Esophagus squamous epithelium (tissue), 5 donors: Measurements from ENCODE around the gene TMEM87B. TPM values are rescaled to one million over a fixed set of nuclear protein-coding genes. Genes with fewer than 3 reads are reported as not detected.

Experiments used
- DNase-seq: peaks from one replicate; lab custom pipeline; 2025; lab: John Stamatoyannopoulos, UW
- H3K27ac ChIP-seq, 4 donors: fragments of 200-600 bp; sonication (generic); one replicate each; pipeline ENCODE4 v1.5.1; 2016 to 2019; ENCODE audit warnings: mild to moderate bottlenecking in 1 of 4
- H3K27me3 ChIP-seq, 4 donors: fragments of 200-600 bp; sonication (generic); 1 replicate in 3 of 4; 2 replicates in 1 of 4; pipeline versions ENCODE4 v1.5.1 to v1.6.0; 2017 to 2021; ENCODE audit warnings: antibody characterized with exemption in 1 of 4
- H3K36me3 ChIP-seq, 3 donors: fragments of 200-600 bp; sonication (generic); one replicate each; pipeline ENCODE4 v1.5.1; 2016 to 2019
- H3K4me1 ChIP-seq, 3 donors: fragments of 200-600 bp; sonication (generic); one replicate each; pipeline ENCODE4 v1.5.1; 2017 to 2019
- H3K4me3 ChIP-seq, 4 donors: fragments of 200-600 bp; sonication (generic); 1 replicate in 3 of 4; 2 replicates in 1 of 4; pipeline ENCODE4 v1.5.1; 2016 to 2019; ENCODE audit warnings: mild to moderate bottlenecking in 2 of 4, moderate library complexity in 1 of 4
- H3K9me3 ChIP-seq, 3 donors: fragments of 200-600 bp; sonication (generic); one replicate each; pipeline ENCODE4 v1.5.1; 2016 to 2019
- POLR2A ChIP-seq, 4 donors: fragments of 450-650 bp; IDR thresholded peaks; one replicate each; pipeline ENCODE4 v1.6.1; 2017; ENCODE audit warnings: antibody characterized with exemption in 4 of 4, mild to moderate bottlenecking in 4 of 4, moderate library complexity in 3 of 4
- WGBS, 2 donors: methylation state at CpG; one replicate each; pipeline ENCODE4 v1.1.5; 2018; 5-methylcytosine and 5-hydroxymethylcytosine counted together
- intact Hi-C: fragments of 100-400 bp; cut with DNase I; formaldehyde crosslinking; loops from one replicate; pipeline ENCODE4 v1.15.0; 2022
- total RNA-seq, 4 donors: library from RNA; depleted of rRNA; stranded (reverse); fragments of >200 nt; gene quantifications; one replicate each; pipeline ENCODE4 v1.1.0, GENCODE V29; 2016
- TF ChIP-seq, protein P1 (sequence below), 6 experiments: fragments of 450-650 bp in 4 of 6; fragments of 200-600 bp in 2 of 6; sonication (generic) in 2 of 6; IDR thresholded peaks; one replicate each; pipeline ENCODE4 v1.5.1; 2016 to 2019; ENCODE audit warnings: antibody characterized with exemption in 6 of 6, mild to moderate bottlenecking in 4 of 6, moderate library complexity in 4 of 6
- donor health status: DM: yes; HTN: yes; CAD: no.

The TMEM87B gene
- total RNA-seq, 4 donors from 2014 or later, result 17.7 to 30.0 (median 23.6) TPM

DNA sequence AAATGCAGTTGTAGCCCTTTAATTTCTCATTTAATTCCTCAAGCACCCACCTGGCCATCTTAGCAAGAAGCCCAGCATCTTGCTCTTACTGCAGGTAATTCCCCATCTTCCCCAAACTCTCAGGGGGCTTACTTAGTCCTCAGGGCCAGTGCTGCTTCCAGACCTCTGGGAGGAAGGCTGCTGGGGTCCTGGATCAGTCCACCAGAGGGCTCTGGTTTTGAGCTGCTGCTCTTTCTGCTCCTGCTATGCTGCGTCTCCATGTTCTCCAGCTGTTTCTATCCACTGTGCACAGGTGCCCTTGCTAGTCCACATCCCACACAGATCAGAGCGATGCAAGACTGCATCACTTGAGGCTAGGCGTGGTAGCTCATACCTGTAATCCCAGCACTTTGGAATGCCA is 34.5 kb upstream of the TMEM87B start:
- intact Hi-C loops, result no loop called here
- 75 to 81% methylated on average over 3 of the region's 3 CpGs for WGBS, 2 donors
- H3K4me3 ChIP-seq, result no peak overlapping the region
- TF ChIP-seq, protein P1, sequence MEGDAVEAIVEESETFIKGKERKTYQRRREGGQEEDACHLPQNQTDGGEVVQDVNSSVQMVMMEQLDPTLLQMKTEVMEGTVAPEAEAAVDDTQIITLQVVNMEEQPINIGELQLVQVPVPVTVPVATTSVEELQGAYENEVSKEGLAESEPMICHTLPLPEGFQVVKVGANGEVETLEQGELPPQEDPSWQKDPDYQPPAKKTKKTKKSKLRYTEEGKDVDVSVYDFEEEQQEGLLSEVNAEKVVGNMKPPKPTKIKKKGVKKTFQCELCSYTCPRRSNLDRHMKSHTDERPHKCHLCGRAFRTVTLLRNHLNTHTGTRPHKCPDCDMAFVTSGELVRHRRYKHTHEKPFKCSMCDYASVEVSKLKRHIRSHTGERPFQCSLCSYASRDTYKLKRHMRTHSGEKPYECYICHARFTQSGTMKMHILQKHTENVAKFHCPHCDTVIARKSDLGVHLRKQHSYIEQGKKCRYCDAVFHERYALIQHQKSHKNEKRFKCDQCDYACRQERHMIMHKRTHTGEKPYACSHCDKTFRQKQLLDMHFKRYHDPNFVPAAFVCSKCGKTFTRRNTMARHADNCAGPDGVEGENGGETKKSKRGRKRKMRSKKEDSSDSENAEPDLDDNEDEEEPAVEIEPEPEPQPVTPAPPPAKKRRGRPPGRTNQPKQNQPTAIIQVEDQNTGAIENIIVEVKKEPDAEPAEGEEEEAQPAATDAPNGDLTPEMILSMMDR (IDR thresholded peaks at IDR 0.05), result no peak
- TF ChIP-seq POLR2A (IDR thresholded peaks at IDR 0.05), result no peak
- DNase-seq, result no peak
- no peaks in the 10 kb centered on the region for H3K9me3 ChIP-seq
- no peak overlapping the region for H3K27ac ChIP-seq
- H3K4me1 ChIP-seq, result no peaks in the 10 kb centered on the region
- H3K27me3 ChIP-seq, result no peaks in the 10 kb centered on the region
- peaks cover 0 to 17% (median 0%) of the 10 kb centered on the region in 3 donors for H3K36me3 ChIP-seq

DNA sequence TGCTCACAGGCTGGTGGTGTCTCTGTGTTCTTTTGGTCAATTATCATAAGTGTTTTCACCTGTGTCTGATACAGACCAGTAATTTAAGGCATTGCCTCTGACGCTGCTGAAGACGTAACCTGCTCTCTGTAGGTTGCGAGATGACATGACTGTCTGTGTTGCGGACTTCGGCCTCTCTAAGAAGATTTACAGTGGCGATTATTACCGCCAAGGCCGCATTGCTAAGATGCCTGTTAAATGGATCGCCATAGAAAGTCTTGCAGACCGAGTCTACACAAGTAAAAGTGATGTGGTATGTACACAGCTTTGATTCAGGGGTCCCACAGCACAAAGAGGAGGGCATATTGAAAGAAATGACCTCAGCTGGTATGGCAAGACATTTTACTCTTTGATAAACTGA is 33.8 kb upstream of the TMEM87B start:
- no peak for TF ChIP-seq POLR2A (IDR thresholded peaks at IDR 0.05)
- TF ChIP-seq, protein P1 (IDR thresholded peaks at IDR 0.05), result no peak
- no peaks in the 10 kb centered on the region for H3K27me3 ChIP-seq
- no peak for DNase-seq
- H3K4me1 ChIP-seq, result no peaks in the 10 kb centered on the region
- H3K4me3 ChIP-seq, result no peak overlapping the region
- no peaks in the 10 kb centered on the region for H3K9me3 ChIP-seq
- peaks cover 0 to 17% (median 0%) of the 10 kb centered on the region in 3 donors for H3K36me3 ChIP-seq
- 89 to 94% methylated on average over 10 of the region's 10 CpGs for WGBS, 2 donors
- H3K27ac ChIP-seq, result no peak overlapping the region
- intact Hi-C loops, result no loop called here

DNA sequence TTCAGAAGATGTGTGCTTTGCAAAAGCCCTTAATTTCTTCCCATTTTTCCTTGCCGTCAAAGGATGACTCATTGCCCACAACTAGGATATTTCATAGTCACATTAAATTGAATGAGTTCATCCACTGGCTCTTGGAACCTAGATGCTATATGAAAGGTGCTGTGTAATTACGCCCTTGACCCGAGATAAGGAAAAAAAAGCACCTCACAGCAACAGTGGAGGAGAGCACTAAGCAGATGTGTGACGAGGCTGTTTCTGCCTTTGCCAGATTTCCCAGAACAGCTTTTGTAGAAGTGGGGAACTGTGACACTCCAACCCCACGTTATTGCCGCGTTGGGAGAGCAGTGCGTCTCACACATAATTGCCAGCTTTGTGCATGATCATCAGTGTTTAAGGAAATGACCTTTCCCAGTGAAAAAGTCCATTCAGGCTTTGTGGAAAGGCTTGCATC is 33.3 kb upstream of the TMEM87B start:
- 83 to 89% methylated on average over 7 to 8 of the region's 8 CpGs for WGBS, 2 donors
- DNase-seq, result no peak

DNA sequence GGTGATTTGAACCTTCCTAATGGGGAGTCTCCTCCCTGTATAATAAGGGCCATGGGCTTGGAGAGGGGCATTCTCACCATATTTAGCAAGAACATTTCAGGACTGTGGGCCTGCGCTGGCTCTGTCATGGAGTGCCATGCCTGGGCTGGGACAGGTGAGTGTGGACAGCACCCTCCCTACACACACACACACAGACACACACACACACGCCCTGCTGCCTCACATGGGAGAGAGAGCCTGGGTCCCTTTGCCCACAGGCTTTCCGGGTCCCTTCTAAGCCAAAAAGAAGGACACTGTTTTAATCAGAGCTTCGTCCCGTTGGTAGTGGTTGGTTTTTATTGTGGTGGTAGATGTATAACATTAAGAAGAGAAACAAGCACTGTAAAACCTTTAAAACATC is 31.4 kb upstream of the TMEM87B start:
- Histone ChIP-seq H3K36me3 (peaks cover 0 to 17% (median 0%) of the 10 kb centered on the region in 3 donors), H3K4me1 (no peaks in the 10 kb centered on the region), H3K27me3 (no peaks in the 10 kb centered on the region), H3K4me3 (no peak overlapping the region), H3K9me3 (no peaks in the 10 kb centered on the region), H3K27ac (no peak overlapping the region)
- TF ChIP-seq, protein P1 (IDR thresholded peaks at IDR 0.05), result no peak
- TF ChIP-seq POLR2A (IDR thresholded peaks at IDR 0.05), result no peak
- 93 to 97% methylated on average over 4 to 5 of the region's 5 CpGs for WGBS, 2 donors
- intact Hi-C loops, result no loop called here
- DNase-seq, result no peak

More for the DNA sequence above, 33.3 kb upstream of the TMEM87B start:
- intact Hi-C loops, result no loop called here
- Histone ChIP-seq H3K27me3 (no peaks in the 10 kb centered on the region), H3K36me3 (peaks cover 0 to 17% (median 0%) of the 10 kb centered on the region in 3 donors), H3K4me1 (no peaks in the 10 kb centered on the region), H3K4me3 (no peak overlapping the region), H3K27ac (no peak overlapping the region), H3K9me3 (no peaks in the 10 kb centered on the region)
- no peak for TF ChIP-seq POLR2A (IDR thresholded peaks at IDR 0.05)
- TF ChIP-seq, protein P1 (IDR thresholded peaks at IDR 0.05), result no peak

DNA sequence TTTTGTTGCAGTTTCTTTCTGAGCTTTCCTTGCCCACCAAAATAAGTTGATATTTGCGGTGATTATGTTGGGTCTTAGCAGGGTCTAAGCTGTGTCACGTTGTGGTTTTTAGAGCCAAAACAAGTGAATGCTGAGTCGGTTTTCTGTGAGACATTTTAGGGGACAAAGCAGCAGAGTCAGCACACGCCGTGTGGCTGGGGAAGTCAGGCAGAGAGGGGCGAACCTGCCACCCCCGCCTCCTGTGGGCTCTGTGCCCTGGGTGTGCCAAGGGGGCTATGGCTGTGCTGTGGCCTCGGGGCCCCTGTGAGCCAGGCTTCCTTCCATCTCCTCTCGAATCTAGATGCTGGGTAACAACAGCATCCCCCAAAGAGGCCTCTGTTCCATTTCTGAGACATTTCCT is 30.8 kb upstream of the TMEM87B start:
- 70 to 76% methylated on average over 9 of the region's 9 CpGs for WGBS, 2 donors
- no peak overlapping the region for H3K27ac ChIP-seq
- no peak for TF ChIP-seq POLR2A (IDR thresholded peaks at IDR 0.05)
- TF ChIP-seq, protein P1 (IDR thresholded peaks at IDR 0.05), result no peak
- H3K4me1 ChIP-seq, result no peaks in the 10 kb centered on the region
- H3K4me3 ChIP-seq, result no peak overlapping the region
- H3K27me3 ChIP-seq, result no peaks in the 10 kb centered on the region
- no peaks in the 10 kb centered on the region for H3K9me3 ChIP-seq
- peaks cover 0 to 17% (median 0%) of the 10 kb centered on the region in 3 donors for H3K36me3 ChIP-seq
- no peak for DNase-seq
- intact Hi-C loops, result no loop called here
